Epidermal melanocyte (primary cell): ENCODE results near the gene C20orf204.
A peak's percentile ranks its signal among the peaks of the same experiment; 100 is the strongest.

Experiments used
- DNase-seq: peaks from one replicate; pipeline ENCODE4 v3.0.0; 2011; ENCODE audit warnings: low spot score; ENCODE audit not compliant: insufficient read length

Gene C20orf204

DNA sequence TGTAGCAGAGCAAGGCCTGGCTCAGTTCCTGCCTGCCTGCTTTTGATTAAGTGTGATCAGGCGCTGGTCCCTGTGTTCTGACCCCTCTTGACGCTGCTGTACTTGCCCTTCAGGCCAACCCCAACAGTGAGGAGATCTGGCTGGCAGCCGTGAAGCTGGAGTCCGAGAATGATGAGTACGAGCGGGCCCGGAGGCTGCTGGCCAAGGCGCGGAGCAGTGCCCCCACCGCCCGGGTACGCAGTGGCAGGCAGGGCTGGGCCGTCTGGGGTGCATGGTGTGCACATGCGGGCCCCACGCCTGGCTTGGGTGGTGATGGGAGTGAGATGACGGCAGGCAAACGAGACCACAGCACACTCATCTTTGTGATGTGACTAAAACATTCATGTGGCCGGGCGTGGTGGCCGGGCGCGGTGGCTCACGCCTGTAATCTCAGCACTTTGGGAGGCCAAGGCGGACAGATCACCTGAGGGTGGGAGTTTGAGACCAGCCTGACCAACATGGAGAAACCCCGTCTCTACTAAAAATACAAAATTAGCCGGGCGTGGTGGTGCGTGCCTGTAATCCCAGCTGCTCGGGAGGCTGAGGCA, 10.1 kb upstream of the C20orf204 start:
- no peak for DNase-seq

DNA sequence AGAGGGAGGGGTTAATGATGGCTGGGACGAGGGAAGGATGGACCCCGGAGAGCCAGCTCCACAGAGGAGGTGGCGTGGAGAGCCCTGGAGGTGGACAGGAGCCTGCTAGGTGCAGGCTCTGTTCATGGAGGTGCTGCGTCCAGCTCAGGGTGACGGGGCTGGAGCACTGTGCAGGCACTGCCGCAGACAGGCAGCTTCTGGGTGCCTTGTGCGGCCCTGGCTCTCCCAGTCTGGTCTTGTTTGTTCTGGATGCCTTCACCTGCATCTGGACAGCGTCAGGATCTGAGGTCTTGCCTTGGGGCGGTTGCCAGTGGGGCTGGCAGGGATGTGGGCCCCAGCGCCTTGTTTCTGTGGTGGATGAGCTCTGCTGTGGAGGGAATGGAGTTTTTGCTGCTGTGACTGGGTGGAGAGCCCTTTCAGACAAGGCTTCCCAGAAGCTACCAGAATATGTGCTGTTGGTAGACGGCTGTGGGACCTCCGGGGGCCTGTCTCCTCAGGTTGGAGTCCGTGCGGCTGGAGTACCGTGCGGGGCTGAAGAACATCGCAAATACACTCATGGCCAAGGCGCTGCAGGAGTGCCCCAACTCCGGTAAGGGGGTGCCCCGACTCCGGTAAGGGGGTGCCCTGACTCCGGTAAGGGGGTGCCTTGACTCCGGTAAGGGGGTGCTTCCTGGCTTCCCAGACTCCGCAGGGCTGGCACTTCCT, 7.8 kb upstream of the C20orf204 start:
- no peak for DNase-seq

DNA sequence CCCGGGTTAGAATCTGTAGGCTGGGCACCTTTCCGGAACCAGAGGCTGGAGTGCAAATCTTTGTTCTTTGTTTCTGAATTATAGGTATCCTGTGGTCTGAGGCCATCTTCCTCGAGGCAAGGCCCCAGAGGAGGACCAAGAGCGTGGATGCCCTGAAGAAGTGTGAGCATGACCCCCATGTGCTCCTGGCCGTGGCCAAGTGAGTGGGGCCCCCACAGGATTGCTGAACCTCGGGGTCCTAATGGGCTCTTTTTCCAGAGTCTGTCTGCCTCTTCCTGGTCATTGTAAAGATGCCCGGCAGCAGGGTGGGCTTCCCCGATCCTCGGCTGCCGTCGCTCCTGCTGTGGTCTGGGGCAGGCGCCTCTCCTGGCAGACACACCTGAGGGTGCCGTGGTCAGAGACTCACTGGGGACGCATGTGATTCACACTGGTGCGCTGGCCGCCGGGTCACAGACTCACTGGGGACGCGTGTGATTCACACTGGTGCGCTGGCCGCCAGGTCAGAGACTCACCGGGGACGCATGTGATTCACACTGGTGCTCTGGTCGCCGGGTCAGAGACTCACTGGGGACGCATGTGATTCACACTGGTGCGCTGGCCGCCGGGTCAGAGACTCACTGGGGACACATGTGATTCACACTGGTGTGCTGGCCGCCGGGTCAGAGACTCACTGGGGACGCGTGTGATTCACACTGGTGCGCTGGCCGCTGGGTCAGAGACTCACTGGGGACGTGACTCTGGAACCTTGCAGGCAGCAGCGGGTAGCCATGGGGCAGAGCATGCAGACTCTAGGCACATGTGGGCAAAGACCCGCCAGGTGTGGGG, 6.5 kb upstream of the C20orf204 start:
- no peak for DNase-seq

DNA sequence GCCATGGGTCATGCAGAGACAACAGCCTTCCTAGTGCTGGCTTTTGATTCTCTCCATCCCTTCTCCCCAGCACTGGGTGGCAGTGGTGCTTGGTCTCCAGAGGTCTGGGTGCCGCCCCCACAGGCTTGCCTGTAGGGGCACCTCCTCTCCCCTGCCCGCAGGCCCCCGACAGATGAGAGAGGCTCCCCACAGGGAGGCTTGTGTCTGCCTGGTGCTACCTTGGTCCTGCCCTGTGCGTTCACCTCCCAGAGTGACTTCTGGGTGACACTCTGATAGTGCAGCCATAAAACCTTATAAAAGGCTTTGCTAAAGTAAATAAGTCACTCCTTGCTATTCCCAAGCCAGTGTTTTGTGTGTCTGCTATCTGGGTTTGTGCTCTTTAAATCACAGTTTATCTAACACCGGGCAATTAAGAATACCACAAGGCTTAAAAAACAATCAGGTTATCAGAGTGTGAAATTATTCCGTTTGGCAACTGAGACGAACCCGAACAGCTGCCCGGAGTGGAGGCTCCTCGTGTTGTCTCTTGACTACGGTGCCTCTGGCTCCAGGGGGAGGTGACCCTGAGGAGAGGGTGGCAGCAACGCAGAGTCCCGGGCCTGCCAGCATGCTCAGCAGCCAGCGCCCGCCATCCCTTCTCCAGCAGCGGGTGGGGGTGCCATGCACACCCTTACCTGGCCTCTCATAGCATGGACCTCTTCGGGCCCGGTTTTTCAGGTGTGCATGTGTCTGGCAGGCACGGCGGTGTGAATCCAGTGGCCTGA, 5.4 kb upstream of the C20orf204 start:
- DNase-seq, result no peak

DNA sequence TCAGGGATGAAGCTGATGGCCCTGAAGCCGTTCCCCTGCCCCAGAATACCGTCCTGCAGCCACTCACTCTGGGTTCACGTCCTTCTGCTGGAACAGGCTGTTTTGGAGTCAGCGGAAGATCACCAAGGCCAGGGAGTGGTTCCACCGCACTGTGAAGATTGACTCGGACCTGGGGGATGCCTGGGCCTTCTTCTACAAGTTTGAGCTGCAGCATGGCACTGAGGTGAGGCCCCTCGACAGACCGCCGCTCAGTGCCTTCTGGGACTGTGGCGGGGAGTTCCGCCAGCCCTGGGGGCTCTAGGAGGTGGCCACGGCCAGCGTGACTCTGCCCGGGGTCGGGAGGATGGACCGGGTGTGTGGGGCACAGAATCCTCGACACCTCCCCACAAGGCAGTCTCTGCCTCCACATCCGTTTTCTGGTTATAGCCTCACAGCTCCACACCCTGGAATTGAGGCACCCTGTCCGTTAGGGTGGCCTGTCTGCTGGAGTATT, 4.1 kb upstream of the C20orf204 start:
- no peak for DNase-seq

DNA sequence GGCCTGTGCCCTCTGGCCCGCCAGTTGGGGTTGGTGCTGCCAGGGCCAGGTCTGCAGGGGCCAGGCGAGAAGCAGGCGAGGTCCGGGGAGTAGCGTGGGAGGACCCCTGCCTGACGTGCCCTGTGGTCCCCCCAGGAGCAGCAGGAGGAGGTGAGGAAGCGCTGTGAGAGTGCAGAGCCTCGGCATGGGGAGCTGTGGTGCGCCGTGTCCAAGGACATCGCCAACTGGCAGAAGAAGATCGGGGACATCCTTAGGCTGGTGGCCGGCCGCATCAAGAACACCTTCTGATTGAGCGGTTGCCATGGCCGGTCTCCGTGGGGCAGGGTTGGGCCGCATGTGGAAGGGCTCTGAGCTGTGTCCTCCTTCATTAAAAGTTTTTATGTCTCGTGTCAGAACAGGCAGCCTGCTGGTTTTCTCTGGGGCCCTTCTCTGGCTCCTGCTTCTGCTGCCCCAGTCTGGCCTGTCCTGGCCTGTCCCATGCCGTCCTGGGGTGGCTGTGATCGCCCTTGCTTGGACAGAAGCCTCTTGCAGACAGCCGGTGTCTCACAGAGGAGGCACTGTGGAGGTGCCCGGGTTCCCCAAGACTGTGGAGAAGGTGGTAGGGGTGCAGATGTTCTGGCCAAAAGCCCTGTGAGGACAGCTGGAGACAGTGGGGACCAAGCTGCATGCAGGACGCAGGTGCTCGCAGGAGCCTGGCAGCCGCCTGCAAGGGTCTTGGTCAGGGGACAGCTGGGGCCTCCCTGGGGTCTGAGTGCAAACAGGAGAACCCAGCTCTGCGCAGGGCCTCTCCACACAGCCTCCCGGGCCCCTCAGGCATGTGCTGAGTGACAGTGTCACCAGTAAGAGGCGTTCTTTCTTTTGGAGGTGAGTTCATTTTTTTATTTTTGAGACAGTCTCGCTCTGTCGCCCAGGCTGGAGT, 3.0 kb upstream of the C20orf204 start:
- no peak for DNase-seq

DNA sequence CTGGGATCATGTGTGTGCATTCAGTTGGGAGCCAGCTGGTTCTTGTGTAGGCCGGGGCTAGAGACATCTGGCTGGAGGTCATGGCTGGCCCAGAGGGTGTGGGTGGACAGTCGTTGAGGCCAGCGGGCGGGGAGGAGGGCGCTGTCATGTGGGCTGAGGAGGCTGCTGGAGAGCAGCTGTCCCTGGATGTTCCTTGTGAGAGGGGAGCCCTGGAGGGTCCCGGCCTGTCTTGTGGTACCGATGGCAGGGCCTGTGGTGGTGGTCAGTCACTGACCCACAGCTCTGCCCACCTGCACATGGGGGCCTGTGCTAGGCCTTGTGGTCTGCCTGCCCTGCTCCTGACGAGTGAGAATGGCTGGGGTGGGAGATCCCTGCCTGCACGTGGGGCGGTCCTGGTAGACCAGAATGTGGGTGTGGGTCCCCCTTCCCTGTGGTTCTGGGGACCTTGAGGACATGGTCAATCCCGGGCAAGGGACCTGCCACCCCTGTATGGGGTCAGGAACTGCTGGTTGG, 1.9 kb upstream of the C20orf204 start:
- no peak for DNase-seq

DNA sequence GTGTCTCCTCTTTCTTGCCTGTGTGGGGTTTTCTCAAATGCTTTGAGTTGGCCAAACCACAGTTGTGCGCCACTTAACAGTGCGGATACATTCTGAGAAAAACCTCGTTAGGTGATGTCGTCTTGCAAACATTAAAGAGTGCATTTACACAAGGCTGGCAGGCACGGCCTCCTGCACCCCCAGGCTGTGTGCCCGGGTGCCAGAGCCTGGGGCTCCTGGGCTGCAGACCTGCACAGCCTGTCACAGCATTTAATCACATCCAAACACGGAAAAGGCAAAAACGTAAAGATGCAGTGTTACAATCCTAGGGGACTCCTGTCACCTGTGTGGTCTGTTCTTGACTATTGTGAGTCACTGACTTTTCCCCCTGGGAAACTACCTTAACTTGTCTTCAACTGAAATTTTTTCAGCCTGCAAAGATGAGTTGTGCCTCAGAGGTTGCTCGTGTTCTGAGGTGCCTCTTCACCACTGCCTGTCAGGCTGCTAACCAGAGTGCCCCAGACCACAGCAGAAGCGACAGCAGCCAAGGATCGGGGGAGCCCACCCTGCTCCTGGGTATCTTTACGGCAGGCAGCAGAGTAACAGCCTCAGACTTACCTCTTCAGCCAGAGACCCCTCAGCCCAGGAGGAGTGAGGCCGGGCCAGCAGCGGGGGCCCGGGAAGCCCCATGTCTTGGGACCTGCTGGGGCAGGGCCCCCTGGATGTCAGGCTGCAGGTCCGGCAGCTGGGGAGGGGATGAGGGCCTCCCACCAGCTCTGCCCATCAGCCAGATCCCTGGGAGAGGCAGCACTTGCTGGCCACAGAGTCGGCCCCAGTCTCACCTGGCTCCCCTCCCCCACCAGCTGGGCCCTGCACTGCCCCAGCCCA, 683 bp upstream of the C20orf204 start:
- DNase-seq, result no peak

DNA sequence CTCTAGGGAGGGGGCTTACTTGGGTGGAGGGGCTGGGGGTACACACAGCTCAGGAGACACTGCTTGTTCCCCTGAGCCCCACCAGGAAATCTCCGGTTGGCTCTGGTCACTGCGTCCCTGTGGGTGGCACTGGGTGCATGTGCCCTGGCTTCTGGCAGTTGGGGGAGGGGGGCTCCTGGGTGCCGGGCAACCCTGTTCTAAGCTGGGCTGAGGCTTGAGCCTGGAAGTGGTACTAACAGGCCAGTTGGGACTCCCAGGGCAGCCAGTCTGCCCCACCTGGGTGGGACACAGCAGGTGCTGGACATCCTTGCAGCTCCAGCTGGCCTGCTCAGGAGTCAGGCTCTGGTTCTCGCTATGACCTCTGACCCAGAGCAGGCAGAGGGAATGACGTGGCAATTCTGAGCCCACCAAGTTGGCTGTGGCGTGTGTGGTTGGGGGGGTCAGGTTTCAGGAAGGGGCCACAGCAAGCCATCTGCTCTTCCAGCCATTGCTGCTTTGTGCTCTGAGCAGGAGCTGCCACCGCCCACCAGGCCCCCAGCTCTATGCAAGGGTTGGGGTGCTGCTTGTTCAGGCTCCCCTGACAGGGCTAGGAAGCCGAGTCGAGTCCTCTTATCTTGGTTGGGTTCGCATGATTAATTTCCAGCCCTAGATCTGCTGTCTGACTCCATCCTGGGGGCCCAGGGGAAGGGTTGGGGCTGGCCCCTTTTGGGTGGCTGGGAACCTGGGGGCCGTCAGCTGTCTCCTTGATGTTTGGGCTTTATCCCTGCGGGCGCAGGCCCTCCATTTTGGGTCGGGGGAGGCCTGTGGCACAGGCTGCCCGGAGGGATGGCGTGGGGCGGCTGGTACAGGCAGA, 590 bp downstream of the C20orf204 start:
- DNase-seq, result no peak

DNA sequence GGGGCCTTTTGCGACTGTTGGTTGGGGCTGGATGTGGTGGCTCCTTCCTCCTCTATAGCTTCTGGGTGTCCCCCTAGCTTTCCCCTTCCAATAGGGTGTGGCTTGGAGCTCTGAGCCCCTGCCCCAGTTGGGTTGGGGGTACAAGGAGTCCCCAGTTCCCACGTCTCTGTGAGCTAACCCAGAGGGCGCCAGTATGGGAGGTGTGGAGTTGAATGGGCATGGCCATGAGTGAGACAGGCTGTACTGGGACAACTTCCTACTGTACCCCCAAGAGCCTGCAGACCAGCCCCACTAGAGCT, 1.2 kb downstream of the C20orf204 start:
- no peak for DNase-seq

DNA sequence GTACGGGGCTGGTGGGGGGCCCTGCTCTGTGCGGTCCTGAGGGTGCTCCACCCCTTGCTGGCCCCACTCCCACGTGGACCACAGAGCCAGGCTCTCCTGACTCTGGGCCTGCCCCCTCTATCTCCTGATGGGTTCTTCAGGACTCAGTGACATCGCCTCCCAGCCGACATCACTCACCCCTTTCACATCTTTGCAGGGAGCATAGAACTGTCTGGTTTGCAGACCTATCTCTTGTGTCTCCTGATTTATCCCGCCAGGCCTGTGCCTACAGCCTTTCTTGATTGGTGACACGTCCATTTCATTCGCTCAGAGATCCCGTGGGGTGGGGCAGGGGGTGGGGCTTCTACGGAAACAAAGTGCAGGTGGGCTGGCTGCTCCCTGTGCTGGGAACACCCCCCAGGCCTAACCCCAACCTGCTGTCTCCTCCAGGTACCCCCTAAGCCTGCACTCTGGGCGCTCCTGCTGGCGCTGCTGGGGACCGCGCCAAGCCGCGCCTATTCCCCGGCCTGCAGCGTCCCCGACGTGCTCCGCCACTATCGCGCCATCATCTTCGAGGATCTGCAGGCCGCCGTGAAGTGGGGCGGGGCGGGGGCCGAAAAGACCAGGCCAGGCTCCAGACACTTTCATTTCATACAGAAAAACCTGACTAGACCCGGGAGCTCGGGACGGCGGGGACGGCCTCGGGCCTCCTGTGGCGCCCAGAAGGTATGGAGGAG, 1.7 kb downstream of the C20orf204 start:
- no peak for DNase-seq

DNA sequence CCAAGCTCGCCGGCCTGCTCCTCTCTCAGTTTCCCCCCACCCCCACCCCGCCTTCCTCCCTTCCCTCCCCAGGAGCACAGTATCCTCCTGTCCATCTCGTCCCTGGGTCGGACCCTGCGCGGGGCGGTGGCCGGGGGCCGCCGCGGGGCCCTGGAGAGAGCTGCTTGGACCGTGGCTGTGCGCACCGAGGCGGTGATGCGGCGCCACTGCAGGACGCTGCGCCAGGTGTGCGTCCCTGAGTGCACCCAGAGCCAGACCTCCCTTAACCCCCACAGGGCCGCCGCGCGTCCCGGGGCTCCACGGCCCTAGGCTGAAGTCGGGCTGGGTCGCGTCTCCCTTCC, 2.2 kb downstream of the C20orf204 start:
- no peak for DNase-seq

DNA sequence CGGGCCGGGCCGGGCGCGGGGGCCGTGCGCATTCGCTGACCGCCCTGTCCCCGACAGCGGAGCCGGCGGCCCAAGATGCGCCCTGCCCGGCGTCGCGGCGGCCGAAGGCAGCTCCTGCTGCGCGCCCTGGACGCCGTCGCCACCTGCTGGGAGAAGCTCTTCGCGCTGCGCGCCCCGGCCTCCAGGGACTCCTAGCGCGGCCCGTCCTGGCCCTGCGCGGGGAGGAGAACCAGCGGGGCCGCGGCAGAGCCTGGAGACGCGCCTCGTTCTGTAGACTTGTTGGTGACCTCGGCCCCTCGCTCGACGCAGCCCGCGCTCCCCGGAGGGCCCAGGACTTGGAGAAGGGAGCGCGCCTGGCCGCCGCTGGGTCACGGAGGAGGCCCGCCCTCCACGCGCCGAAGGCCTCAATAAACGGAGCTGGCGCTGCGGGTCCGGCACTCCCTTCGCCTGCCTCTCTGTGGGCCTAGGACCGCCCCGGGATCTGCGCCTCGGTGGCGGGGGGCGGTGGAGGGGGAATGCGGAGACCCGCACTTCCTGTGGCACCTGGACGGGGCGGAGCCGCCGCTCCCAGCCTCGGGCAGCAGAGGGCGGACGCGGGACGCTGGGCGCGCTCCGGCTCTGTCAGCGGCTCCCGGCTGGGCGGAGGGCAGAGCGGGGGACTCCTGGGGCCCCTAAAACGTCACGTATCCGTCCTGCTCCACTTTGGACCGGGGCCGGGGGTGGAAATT, 2.7 kb downstream of the C20orf204 start:
- peak; percentile 83 for DNase-seq

DNA sequence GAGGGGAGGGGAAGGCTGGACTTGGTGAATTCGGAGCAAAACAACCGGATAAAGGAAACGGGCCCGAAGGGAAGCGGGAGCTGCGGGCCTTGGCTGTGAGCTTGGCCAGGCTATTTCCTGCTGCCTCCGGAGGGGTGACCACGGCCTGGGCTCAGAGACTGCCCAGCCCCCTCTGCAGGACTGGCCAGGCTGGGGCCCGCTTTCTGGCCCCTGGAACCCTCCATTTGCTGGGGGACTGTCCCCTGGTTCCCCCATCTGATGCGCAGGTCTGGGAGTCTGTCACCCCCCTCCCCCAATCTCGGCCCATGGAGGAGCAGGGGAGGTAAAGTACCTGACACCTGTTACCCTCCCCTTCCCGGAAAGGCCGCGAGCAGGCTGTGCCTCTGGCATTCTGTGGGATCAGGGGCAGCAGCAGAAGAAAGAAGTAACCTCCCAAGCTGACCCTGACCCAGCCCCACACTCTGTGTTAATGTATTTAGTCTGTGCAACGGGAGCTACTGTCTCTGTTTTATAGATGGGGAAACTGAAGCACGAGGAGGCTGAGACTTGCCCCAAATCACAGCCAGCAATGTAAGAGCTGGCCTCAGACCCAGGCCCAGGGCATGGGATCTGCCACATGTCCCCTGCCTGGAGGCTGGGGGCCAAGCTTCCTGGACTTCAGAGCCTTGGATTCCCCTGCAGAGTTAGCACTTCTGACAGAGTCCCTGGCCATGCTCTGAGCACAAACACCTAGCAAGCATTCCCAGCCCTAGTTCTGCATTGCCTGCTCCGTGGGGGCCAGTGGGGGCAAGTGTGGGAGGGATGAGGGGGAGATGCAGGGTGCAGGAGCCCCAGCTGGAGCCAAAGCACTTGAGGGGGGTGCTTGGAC, 3.5 kb downstream of the C20orf204 start:
- no peak for DNase-seq

DNA sequence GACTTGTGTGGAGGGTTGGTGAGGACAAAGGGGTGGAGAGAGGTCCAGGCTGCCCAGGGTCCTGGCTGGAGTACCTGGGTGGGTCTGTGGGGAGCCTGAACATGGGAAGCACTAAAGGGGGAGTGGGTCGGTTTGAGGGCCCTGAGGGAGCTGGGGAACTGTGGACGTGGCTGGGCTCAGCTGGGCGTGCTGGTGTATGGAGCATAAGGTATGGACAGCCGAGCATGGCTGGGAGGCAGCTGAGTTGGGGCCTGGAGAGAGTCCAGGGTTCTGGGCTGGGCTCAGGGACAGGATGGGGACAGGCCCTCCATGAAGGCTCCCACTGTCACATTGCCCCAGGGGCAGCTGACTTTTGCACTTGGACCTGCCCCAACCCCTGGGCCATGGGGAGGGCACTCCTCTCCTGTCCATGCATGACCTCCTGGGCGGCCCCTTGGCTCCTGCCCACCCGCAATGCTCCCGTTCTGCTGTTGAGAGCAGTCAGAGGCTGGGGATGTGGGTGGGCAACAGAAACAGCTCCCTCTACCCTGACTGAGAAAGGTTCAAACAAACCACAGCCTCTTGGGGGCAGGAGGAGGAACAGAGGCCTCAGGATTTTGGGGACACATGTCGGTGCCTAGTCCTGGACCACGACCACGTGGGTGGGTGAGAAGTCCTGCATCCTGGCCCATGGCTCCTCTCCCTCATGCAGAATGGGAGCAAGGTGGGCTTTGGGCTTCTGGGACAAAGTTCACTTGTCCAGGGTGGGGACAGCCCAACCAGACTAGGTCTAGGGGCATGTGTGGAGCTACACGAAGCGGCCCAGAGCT, 4.5 kb downstream of the C20orf204 start:
- no peak for DNase-seq
